Activated CD8-positive, alpha-beta memory T cell treated with anti-CD3 and anti-CD28 coated beads, Interleukin-2, amount 50 U/mL, for 1 hour (primary cell): ENCODE measurements around the gene TIAM2.
"Not testable (repeated sequence)": the region's sequence is repeated elsewhere in the genome, so short reads cannot be mapped to it uniquely, and the experiment has no call there.

Experiments
- DNase-seq: peaks from one replicate; pipeline ENCODE4 v3.0.0-alpha.2; 2020; ENCODE audit errors: extremely low read depth

TIAM2 gene

DNA sequence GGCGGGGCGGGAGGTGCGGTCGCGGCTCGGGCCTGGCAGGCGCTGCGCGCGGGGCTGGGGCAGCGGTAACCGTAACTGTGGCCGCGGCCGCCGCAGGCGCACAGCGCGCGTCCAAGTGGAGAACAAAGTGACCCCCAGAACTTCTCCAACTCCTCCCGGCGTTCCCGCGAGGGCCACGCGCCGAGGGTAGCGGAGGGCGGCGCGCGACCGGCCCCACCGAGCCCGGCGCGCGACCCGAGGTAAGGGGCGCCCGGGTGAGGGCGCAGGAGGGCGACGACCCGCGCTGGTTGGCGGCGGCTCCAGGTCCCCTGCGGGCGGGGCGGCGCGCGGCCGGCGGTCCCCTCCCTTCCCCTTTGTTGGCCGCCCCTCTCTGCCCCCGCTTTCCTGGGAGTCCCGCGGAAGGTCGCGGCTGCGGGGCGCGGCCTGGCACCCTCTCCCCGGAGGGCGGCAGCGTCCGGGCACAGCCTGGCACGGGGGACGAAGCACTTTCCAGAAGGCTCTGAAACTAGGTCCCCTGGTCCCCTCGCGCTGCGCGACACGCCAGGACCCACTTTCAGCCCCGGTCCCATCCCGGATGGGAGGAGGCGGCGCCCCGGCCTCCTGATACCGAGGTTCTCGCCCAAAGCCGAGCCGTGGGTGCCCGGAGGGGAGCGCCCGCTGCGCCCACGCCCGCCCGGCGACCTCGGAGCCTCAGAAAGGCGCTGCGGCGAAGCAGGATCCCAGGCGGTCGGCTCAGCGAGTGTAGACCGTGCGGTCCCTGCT, at the start of gene TIAM2:
Gene TIAM2 (plus strand): TSS at position 62 of the 762 bp plus-strand sequence. CDS start 133,909 bp downstream, outside the sequence.
- DNase-seq, result no peak

DNA sequence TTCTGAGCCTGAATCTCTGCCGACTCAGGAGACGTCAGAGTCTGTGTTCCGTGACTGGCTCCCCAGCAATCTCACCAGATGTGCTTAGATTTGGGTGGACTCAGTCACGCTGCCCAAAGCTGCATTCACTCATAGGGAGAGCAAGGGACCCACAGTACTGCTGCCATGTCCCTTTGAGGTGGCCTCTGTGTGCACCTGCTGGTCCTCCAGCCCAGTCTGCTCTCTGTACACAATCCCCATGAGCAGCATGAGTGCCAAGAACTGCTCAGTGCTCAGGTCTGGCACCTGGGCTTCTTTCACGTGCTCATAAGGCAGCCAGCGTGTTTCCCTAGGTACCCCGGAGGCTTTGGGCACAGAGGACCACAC, 44.2 kb upstream of the TIAM2 start:
- DNase-seq, result no peak

DNA sequence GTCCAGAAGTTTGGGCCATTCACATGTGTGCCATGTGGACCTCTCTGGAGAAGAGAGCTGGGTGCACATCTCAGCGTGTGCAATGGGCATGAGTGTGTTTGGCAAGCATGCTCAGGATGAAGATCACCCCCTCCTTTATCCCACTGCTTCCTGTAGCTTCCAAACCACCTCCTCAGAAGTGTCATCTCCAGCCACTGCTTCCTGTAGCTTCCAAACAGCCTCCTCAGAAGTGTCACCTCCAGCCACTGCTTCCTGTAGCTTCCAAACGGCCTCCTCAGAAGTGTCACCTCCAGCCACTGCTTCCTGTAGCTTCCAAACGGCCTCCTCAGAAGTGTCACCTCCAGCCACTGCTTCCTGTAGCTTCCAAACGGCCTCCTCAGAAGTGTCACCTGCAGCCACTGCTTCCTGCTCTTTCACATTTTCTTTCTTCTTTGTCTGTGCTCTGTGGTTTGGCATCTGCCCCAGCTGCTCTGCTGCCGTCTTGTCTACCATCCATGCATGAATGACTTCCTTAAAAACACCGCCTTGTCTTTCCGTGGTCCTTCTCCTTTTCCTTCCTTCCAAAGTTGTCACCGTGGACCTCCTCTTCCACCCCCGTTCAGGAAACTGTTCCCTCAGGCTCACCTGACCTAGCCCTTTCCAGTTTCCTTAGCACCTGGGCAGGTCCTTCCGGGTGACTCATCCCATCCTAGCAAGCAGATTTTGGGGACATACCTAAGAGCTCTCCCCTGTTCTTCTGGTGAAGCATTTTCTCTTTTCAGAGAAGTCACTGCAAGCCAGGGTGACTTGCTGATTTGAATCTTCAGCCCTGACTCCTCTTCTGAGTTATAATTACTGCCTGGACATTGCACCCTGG, 43.5 kb upstream of the TIAM2 start:
- no peak for DNase-seq

DNA sequence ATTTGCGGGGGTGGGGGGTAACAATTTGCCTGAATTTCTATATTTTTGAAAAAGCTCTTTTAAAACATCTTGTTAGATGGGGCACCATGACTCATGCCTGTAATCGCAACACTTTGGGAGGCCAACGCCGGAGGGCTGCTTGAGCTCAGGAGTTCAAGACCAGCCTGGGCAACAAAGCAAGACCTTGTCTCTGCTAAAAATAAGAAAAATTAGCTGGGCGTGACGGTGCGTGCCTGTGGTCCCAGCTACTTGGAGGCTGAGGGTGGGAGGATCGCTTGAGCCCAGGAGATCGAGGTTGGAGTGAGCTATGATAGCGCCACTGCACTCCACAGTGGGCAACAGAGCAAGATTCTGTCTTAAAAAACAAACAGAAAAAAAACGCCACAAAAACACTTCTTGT, 41.5 kb upstream of the TIAM2 start:
- no peak for DNase-seq

DNA sequence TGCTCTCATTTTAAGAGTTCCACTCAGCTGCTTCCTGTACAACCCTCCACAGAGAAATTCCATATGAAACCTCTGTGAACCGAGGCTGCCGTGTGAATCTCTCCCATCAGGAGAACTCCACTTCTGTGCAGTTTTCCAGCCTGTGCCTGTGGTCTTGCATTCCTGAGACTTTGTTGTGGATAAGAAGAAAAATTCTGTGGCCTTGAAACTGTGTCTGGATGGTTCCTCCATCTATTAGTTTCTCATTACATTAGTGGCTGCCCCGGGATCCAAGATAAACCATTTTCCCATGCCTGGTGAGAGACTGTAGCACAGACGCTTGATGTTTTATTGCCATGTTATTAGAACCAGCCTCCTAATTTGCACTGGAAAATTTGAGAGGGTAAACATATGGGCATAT, 40.8 kb upstream of the TIAM2 start:
- no peak for DNase-seq

DNA sequence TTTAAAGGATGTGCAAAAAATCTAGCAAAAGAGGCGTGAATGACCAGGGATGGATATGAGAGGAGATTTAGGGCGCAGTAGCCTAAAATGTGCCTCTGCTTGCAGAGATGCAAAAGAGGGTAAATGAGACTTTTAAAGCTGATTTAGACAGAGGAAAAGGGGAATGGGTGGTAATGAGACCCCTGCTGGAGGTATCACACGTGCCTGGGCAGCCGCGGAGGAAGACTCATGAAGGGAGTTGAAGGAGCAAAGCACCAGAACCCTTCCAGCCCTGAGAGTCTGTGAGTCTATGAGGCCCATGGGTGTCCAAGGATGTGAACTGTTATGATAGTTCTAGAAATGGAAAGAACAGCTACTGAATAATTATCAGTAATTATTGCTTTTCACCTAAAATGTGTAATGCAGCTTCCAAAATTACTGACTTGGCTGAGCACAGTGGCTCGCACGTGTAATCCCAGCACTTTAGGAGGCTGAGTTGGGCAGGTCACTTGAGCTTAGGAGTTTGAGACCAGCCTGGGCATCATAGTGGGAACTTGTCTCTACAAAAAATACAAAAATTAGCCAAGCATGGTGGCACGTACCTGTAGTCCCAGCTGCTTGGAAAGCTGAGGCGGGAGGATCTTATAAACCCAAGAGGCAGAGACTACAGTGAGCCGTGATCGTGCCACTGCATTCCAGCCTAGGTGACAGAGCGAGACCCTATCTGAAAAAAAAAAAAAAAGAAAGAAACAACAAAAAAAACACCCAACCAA, 38.2 kb upstream of the TIAM2 start:
- no peak for DNase-seq

DNA sequence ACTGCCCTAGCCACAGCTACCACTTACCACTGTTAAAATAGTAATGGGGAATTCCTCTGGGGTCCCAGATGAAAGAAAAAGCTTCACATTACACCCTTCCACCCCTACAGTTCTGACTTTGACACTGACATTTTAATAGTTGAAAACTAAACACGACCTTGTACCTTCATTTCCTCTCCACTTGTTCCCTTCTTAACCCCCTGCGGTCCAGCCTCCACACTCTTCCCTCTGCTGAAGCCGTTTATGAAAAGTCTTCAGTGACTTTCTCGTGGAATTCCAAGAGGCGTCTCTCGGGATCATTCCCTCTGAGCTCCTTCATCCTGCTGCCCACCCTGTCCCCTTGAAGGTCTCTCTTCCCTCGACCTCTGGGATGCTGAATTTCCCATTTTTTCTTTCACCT, 36.6 kb upstream of the TIAM2 start:
- no peak for DNase-seq

DNA sequence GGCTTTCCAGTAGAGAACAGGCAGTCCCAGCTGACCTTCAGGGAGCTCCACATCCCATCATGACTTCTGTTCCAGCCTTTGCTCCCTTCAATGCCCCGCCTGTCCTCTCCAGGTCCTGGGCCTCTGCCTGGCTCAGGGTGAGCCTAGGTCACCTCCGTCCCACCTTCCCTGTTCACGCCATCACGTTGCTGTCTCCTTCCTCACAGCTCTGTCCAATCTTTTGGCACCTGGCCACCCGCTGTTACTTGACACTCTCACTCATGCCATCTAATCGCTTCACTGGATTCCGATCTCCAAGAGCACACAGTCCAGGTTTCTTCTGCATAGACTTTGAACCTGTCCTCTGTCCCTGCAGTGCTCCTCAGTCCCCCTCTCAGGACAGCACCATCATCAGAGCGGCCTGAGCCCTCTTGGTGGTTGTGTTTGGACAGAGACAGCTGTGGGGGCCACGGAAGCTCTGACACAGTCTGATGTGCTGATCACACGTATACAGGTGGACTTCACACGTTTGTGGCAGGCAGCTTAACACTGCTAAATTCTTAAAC, 34.7 kb upstream of the TIAM2 start:
- no peak for DNase-seq

DNA sequence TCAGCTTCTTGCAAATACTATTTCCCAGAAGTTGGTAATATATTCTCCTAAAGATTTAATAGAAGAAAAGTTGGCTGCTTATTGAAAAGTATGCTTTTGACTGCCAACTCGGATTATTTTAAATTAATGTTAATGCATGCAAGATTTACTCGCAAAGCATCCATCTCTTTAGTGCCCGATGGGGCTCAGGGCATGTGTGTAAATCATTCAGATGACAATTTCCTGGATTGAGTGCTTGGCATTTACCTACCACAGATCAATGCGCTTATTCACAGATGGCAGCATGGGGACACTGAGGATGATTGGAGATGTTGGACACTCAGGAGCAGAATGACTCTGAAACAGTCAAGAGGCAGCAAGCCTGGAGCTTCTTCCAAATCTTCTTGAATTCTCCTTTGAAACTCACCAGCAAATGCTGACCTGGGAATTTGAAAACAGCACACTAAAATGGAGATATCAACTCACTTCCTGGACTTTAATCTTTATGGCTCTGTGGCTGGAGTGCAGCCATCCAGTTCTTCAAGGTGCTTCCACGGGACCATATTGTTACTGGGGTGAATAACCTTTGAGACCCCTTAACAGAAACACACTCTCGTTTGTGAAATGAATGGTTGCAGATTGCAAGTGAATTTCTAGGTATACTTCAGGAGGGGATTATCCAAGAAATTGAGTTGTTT, 34.1 kb upstream of the TIAM2 start:
- no peak for DNase-seq

DNA sequence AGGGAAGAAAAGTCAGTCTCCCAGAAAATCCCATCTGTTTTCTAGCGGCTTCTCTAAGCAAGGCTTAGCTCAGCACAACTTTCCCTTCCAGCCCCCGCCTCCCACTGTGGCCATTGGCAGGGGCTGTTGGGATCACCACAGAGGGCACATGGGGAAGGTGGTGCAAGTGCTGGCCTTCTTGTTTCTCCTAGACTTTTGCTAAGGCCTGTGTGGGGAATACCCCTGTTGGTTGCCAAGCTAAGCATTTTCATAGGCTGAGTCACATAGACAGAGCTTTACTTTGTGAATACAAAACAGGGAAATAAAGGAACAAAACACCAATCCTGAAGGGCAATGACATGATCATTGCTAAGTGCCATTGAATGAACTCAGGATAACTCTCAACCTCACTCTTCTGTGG, 32.4 kb upstream of the TIAM2 start:
- no peak for DNase-seq

DNA sequence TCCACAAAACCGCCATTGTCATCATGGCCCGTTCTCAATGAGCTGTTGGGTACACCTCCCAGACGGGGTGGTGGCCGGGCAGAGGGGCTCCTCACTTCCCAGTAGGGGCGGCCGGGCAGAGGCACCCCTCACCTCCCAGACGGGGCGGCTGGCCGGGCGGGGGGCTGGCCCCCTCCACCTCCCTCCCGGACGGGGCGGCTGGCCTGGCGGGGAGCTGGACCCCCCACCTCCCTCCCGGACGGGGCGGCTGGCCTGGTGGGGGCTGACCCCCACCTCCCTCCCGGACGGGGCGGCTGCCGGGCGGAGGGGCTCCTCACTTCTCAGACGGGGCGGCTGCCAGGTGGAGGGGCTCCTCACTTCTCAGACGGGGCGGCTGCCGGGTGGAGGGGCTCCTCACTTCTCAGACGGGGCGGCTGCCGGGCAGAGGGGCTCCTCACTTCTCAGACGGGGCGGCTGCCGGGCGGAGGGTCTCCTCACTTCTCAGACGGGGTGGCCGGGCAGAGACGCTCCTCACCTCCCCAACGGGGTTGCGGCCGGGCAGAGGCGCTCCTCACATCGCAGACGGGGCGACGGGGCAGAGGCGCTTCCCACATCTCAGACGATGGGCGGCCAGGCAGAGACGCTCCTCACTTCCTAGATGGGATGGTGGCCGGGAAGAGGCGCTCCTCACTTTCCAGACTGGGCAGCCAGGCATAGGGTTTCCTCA, 28.9 kb upstream of the TIAM2 start:
- DNase-seq, result not testable (repeated sequence)

DNA sequence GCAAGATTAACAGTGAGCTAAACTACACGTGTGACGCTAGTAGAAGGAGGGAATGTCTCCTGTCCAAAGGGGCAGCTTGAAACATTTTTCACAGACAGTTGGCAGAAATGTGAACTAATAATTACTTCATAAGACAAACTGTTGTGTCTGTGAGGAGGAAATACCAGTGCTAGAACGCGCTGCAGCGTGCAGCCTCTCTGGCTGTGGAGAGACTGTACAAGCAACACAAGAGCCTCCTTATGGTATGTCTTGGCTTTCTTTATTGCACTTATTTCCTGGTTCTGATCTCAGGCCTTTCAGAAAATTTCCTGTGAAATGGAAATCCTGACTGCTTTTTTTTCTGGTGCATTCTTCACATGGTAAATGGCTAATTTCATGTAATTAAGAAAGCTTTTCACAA, 25.3 kb upstream of the TIAM2 start:
- no peak for DNase-seq

DNA sequence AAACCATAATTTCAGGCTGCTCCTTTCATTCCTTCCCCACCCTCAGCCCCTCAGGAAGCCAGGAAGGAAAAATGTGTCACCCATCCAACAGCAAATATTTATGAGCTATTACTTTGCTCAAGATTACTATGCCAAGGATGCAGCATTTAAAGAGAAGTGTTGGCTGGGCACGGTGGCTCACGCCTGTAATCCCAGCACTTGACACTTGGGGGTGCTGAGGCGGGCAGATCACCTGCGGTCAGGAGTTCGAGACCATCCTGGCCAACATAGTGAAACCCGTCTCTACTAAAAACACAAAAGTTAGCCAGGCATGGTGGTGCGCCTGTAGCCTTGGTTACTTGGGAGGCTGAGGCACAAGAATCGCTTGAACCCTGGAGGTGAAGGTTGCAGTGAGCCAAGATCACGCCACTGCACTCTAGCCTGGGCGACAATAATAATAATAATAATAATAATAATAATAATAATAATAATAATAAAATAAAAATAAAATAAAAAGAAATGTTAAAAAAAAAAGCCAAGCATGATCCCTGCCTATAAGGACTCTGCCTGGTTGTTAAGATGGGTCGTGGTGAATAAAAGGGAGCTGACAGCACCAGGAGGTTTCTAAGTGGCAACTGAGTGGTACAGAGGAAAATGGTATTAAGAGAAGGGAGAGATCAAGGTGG, 20.5 kb upstream of the TIAM2 start:
- no peak for DNase-seq

DNA sequence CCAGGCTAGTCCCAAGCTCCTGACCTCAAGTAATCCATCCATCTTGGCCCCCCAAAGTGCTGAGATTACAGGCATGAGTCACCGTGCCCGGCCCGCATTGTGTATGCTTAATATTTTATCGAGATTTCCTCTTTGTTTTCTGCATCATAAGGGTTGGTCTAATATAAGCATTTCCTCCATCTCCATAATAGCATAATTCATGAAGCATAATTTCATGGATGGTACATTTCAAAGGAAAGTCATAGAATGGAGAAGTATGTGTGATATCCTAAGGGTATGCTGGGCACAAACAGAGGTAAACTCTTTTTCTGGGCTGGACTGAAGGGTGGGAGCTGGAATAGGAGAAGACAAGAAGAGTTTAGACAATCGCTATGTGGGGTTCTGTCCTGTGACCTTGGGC, 17.5 kb upstream of the TIAM2 start:
- no peak for DNase-seq

DNA sequence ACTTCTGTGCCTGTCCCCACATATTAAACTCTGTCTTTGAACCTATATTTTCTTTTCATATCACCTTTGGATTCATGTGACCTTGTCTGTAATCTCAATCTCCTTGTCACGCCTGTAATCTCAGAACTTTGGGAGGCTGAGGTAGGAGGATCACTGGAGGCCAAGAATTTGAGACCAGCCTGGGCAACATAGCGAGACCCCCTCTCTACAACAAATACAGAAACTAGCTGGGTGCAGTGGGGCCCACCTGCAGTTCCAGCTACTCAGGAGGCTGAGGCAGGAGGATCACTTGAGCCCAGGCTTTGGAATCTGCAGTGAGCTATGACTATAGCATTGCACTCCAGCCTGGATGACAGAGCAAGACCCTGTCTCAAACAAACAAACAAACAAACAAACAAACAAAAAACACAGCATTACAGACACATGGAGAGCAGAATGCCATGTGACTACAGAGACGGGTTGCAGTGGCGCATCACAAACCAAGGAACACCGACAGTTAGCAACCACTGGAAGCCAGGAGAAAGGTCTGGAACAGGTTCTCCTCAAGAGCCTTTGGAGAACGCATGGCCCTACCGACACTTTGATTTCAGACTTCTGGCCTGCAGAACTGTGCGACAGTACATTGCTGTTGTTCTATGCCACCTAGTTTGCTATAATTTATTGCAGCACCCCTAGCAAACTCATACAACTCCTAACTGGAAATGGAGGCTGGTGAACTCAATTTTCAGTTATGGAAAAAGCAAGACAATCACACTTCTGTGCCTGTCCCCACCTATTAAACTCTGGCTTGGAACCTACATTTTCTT, 14.6 kb upstream of the TIAM2 start:
- no peak for DNase-seq

DNA sequence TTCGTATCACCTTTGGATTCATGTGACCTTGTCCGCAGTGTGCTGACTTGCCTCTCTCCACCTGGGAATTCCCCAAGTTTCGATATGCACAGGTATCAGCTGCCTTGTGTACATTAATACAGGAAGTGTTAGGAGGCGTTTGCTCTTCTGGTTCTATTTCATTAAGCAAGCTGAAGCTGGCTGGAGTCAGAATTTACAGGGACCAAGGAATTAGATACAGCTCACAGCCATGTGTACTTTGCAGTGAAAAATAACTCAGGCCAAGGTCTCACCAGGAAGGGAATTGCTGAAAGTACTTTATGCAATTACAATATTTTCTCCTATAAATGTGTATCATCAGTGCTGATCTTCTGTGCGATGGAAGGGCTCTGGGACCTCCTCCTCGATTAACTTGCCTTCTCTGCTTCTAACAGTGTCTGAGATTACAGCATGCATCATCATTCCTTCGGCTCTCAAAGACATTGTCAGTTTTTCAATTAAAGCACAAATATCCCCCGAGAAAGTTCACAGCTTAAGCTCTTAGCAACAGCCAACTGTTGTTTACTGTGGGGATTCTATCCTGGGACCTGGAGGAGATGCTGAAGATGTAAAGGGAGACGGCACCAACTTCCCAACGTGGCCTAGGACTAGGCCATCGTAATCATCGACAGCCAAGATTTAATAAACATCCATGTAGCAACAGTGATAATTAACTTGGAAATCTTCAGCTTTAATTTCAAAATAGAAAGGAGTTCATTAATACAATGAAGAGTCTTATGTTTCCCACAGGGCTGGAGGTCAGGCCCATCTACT, 13.8 kb upstream of the TIAM2 start:
- DNase-seq, result no peak

DNA sequence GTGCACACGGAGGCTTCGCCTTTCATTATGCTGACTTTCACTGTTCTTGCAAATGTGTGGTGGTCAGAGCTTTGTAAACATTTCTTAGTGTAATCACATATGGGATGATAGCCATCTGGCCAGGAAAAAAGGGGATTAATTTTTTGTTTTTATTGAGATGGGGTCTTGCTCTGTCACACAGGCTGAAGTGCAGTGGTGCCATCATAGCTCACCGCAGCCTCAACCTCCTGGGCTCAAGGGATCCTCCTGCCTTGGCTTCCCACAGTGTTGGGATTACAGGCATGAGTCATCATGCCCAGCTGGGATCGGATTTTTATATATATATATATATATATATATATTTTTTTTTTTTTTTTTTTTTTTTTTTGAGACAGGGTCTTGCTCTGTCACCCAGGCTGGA, 11.0 kb upstream of the TIAM2 start:
- no peak for DNase-seq

DNA sequence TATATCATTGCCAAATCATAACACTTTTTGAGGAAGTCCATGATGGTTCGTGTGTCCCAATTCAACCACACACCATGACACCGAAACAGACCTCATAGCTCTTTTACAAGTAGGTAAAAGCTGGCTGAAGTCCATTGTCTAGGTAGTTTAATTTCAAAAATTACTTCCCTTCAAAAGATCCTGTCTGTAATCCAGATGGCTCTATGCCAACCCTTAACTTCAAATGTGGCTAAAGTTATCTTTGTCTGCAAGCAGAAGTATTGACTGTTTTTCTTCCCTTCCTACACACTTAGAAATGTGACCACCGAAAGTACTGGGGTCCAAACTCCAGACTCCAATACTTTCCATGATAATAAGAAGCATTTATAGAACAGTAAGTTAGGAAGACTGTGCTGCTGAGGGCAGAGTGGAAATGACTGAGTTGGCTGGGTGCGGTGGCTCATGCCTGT, 8.3 kb upstream of the TIAM2 start:
- no peak for DNase-seq

DNA sequence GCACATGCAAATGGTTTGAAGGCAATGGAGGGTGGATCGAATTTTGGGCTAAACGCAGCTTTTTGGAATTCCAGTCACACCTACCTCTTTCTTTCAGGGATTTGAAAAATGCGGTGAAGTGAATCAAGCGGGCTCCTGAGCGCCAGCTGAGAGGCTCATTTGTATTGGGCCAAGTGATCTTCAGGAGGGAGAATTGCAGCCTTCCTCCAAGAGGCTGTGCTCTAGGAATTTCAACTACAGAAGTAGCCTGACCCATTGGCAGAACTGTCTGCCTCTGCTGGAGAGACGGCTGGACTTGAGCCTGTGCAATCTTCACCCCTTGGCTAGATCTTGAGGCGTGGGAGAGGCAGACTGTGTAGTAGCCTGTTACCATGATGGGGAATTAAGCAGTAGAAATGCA, 5.7 kb upstream of the TIAM2 start:
- no peak for DNase-seq
